Ovary (tissue), 3 donors: Measurements from ENCODE around the gene MASP2.

ENCODE experiments used
- EP300 ChIP-seq: sonication (generic); formaldehyde crosslinking; IDR thresholded peaks from one replicate; pipeline ENCODE4 v1.6.1; 2017; ENCODE audit warnings: antibody characterized with exemption
- POLR2A ChIP-seq: fragments of 450-650 bp; IDR thresholded peaks from one replicate; pipeline ENCODE4 v1.6.1; 2017; ENCODE audit warnings: antibody characterized with exemption, mild to moderate bottlenecking, moderate library complexity
- TF ChIP-seq, protein P1 (sequence below), 3 donors: fragments of 450-650 bp in 2 of 3; fragments of 200-600 bp in 1 of 3; IDR thresholded peaks; one replicate each; pipeline versions ENCODE4 v1.5.1 to v1.8.0; 2016 to 2022; ENCODE audit warnings: antibody characterized with exemption in 3 of 3, mild to moderate bottlenecking in 1 of 3
- donor health status: DM: no; HTN: no; CAD: no.

DNA sequence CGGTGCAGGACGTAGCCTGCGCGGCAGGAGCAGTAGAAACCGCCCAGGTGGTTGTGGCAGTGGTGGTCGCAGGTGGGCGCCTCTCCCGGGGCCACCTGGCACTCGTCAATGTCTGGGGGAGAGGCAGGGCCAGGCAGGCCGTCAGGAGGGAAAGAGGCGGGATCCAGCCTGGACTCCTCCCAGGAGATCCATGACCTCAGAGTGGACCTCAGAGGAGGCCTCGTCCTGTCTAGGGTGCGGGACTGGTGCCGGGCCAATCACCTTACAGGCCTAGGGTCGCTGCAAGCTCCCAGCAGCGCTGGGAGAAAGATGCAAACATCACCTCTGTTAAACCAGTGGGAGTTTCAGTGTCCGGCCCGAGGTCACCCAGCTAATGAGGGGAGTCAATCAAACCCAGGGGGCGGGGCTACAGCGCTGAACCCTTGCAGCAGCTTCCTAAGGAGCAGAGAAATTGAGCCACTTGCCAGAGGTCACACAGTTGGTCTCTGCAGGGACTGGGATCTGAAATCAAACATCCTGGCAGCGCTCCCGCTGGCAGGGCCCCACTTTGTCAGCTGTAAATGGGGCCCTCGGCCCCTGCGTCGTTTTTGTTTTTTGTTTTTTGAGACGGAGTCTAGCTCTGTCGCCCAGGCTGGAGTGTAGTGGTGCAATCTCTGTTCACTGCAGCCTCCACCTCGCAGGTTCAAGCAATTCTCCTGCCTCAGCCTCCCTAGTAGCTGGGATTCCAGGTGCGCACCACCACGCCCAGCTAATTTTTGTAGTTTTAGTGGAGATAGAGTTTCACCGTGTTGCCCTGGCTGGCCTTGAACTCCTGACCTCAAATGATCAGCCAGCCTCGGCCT lies 1.4 kb downstream of the MASP2 start:
- TF ChIP-seq, protein P1, sequence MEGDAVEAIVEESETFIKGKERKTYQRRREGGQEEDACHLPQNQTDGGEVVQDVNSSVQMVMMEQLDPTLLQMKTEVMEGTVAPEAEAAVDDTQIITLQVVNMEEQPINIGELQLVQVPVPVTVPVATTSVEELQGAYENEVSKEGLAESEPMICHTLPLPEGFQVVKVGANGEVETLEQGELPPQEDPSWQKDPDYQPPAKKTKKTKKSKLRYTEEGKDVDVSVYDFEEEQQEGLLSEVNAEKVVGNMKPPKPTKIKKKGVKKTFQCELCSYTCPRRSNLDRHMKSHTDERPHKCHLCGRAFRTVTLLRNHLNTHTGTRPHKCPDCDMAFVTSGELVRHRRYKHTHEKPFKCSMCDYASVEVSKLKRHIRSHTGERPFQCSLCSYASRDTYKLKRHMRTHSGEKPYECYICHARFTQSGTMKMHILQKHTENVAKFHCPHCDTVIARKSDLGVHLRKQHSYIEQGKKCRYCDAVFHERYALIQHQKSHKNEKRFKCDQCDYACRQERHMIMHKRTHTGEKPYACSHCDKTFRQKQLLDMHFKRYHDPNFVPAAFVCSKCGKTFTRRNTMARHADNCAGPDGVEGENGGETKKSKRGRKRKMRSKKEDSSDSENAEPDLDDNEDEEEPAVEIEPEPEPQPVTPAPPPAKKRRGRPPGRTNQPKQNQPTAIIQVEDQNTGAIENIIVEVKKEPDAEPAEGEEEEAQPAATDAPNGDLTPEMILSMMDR (IDR thresholded peaks at IDR 0.05) = no peak
- TF ChIP-seq POLR2A = no peak
- no peak for TF ChIP-seq EP300
